GM23248 (cell line): ENCODE measurements around the gene TUSC2.

ENCODE experiments used
- EZH2 ChIP-seq: fragments of 200-600 bp; sonication (generic); IDR thresholded peaks from 2 replicates; pipeline ENCODE4 v1.6.1; 2018; ENCODE audit warnings: antibody characterized with exemption, mild to moderate bottlenecking; ENCODE audit not compliant: insufficient read depth, poor library complexity, severe bottlenecking
- EZH2phosphoT487 ChIP-seq: fragments of 200-600 bp; sonication (generic); IDR thresholded peaks from 2 replicates; pipeline ENCODE4 v1.6.1; 2018; ENCODE audit warnings: antibody characterized with exemption, moderate library complexity, mild to moderate bottlenecking, low read depth; ENCODE audit not compliant: insufficient read depth

DNA sequence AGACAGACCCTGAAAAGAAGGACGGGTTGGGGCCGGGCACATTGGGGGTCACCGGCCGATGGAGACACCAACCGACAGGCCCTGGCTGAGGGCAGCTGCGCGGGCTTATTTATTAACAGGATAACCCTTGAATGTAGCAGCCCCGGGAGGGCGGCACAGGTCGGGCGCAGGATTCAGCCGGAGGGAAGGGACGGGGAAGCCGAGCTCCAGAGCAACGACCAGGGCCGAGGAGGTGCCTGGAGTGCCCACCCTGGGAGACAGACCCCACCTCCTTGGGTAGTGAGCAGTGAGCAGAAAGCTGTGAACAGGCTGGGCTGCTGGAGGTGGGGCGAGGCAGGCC, 51.3 kb downstream of the TUSC2 start:
- TF ChIP-seq EZH2 (no peak), EZH2phosphoT487 (no peak)
